ENCODE data around the gene CELF4. TPM values are rescaled to one million over a fixed set of nuclear protein-coding genes. Genes with fewer than 3 reads are reported as not detected.

The CELF4 gene
- total RNA-seq, 1 experiment from 2014 or later, result 0.40 TPM

GRCh38 chr18:37511721-37512298 lies 53.8 kb downstream of the CELF4 start:
- ChIA-PET POLR2A (ENCODE audit: unreplicated experiment) (no interaction called here), CTCF (no interaction called here)
- H4K20me1 ChIP-seq (ENCODE audit: low read length), result no peaks in the 10 kb centered on the region
- H3K9ac ChIP-seq (ENCODE audit: low read length), result no peak overlapping the region
- no peaks in the 10 kb centered on the region for H3K4me1 ChIP-seq (ENCODE audit: insufficient read depth, low read length)
- H3K4me2 ChIP-seq (ENCODE audit: low read length), result no peak overlapping the region
- no peaks in the 10 kb centered on the region for H3F3A ChIP-seq (ENCODE audit: low read length, unreplicated experiment)
- DNase-seq (no peak), ATAC-seq (no peak)
- no peaks in the 10 kb centered on the region for H3K27me3 ChIP-seq (ENCODE audit: low read length)
- no peak overlapping the region for H3K4me3 ChIP-seq (ENCODE audit: low read length)
- intact Hi-C loops (cut with micrococcal nuclease), result no loop called here
- no peaks in the 10 kb centered on the region for H3K9me2 ChIP-seq (replicated peaks; ENCODE audit: low read length)
- no peak overlapping the region for H3K27ac ChIP-seq (ENCODE audit: low read length)
- no peaks in the 10 kb centered on the region for H3K9me3 ChIP-seq (ENCODE audit: low read length)
- no peaks in the 10 kb centered on the region for H3K36me3 ChIP-seq (ENCODE audit: low read depth, low read length)
- H2AFZ ChIP-seq (ENCODE audit: low read length), result no peak overlapping the region
- no peaks in the 10 kb centered on the region for H3K79me2 ChIP-seq (ENCODE audit: low read length)
- BruUV-seq (replicated peaks), result no TSS peak
- no peak for TF ChIP-seq CTCF (conservative IDR thresholded peaks at IDR 0.05; ENCODE audit: low read depth, low read length)
- TF ChIP-seq EZH2 (IDR thresholded peaks at IDR 0.05; ENCODE audit: low read length, unreplicated experiment), result no peak
- no peak for TF ChIP-seq EZH2phosphoT487 (IDR thresholded peaks at IDR 0.05; ENCODE audit: borderline replicate concordance, low read length)

GRCh38 chr18:37509600-37509999 lies 56.0 kb downstream of the CELF4 start:
- CTCF ChIA-PET, result no interaction called here
- H3K27ac ChIP-seq (ENCODE audit: low read length), result no peak overlapping the region
- H3K4me2 ChIP-seq (ENCODE audit: low read length), result no peak overlapping the region
- intact Hi-C loops (cut with micrococcal nuclease), result no loop called here
- POLR2A ChIA-PET (ENCODE audit: unreplicated experiment), result no interaction called here
- no peak overlapping the region for H3K4me3 ChIP-seq (ENCODE audit: low read length)
- no TSS peak for BruUV-seq (replicated peaks)
- H3K79me2 ChIP-seq (ENCODE audit: low read length), result no peaks in the 10 kb centered on the region
- no peaks in the 10 kb centered on the region for H3F3A ChIP-seq (ENCODE audit: low read length, unreplicated experiment)
- no peaks in the 10 kb centered on the region for H3K9me2 ChIP-seq (replicated peaks; ENCODE audit: low read length)
- no peak overlapping the region for H3K9ac ChIP-seq (ENCODE audit: low read length)
- DNase-seq (no peak), ATAC-seq (no peak)
- no peaks in the 10 kb centered on the region for H3K36me3 ChIP-seq (ENCODE audit: low read depth, low read length)
- no peak overlapping the region for H2AFZ ChIP-seq (ENCODE audit: low read length)
- no peaks in the 10 kb centered on the region for H4K20me1 ChIP-seq (ENCODE audit: low read length)
- no peaks in the 10 kb centered on the region for H3K27me3 ChIP-seq (ENCODE audit: low read length)
- H3K9me3 ChIP-seq (ENCODE audit: low read length), result no peaks in the 10 kb centered on the region
- no peaks in the 10 kb centered on the region for H3K4me1 ChIP-seq (ENCODE audit: insufficient read depth, low read length)
- TF ChIP-seq CTCF (conservative IDR thresholded peaks at IDR 0.05; ENCODE audit: low read depth, low read length) (no peak), EZH2phosphoT487 (IDR thresholded peaks at IDR 0.05; ENCODE audit: borderline replicate concordance, low read length) (no peak), EZH2 (IDR thresholded peaks at IDR 0.05; ENCODE audit: low read length, unreplicated experiment) (no peak)

- Histone ChIP-seq H3F3A (ENCODE audit: low read length, unreplicated experiment) (no peaks in the 10 kb centered on the region), H3K36me3 (ENCODE audit: low read depth, low read length) (no peaks in the 10 kb centered on the region), H3K9ac (ENCODE audit: low read length) (no peak overlapping the region), H3K79me2 (ENCODE audit: low read length) (no peaks in the 10 kb centered on the region), H3K9me2 (replicated peaks; ENCODE audit: low read length) (no peaks in the 10 kb centered on the region), H3K4me2 (ENCODE audit: low read length) (no peak overlapping the region), H2AFZ (ENCODE audit: low read length) (no peak overlapping the region), H3K27me3 (ENCODE audit: low read length) (no peaks in the 10 kb centered on the region), H3K9me3 (ENCODE audit: low read length) (no peaks in the 10 kb centered on the region), H4K20me1 (ENCODE audit: low read length) (no peaks in the 10 kb centered on the region), H3K4me3 (ENCODE audit: low read length) (no peak overlapping the region), H3K27ac (ENCODE audit: low read length) (no peak overlapping the region), H3K4me1 (ENCODE audit: insufficient read depth, low read length) (no peaks in the 10 kb centered on the region)
- TF ChIP-seq EZH2phosphoT487 (IDR thresholded peaks at IDR 0.05; ENCODE audit: borderline replicate concordance, low read length), result no peak
- no peak for TF ChIP-seq EZH2 (IDR thresholded peaks at IDR 0.05; ENCODE audit: low read length, unreplicated experiment)
- TF ChIP-seq CTCF (conservative IDR thresholded peaks at IDR 0.05; ENCODE audit: low read depth, low read length), result no peak
- no TSS peak for BruUV-seq (replicated peaks)
- DNase-seq (no peak), ATAC-seq (no peak)
- POLR2A ChIA-PET (ENCODE audit: unreplicated experiment), result no interaction called here
- intact Hi-C loops (cut with micrococcal nuclease), result no loop called here
- CTCF ChIA-PET, result no interaction called here
Observed at GRCh38 chr18:37508207-37508606, 57.4 kb downstream of the CELF4 start.

All from PC-3 (cell line).